CD4-positive, alpha-beta memory T cell (primary cell): ENCODE measurements around the gene MKNK1. TPM values are rescaled to one million over a fixed set of nuclear protein-coding genes. Genes with fewer than 3 reads are reported as not detected.

Experiments used
- CTCF ChIA-PET: fragments of 350-600 bp; sonication (Branson Sonifier 250); formaldehyde crosslinking; loops from one replicate; lab custom pipeline; 2021; ENCODE audit warnings: inconsistent platforms; ENCODE audit not compliant: partially characterized antibody; lab: Charles Lee
- POLR2A ChIA-PET: fragments of 350-600 bp; sonication (Branson Sonifier 250); formaldehyde crosslinking; loops from one replicate; lab custom pipeline; 2021; ENCODE audit not compliant: partially characterized antibody; lab: Charles Lee
- DNase-seq, 5 donors: peaks; one replicate each; pipeline versions ENCODE4 v3.0.0 to v3.0.0-alpha.2; 2020 to 2022; ENCODE audit warnings: mixed read lengths in 1 of 5
- H3K27ac ChIP-seq: one replicate; pipeline ENCODE4 v1.7.0; 2013; ENCODE audit warnings: low read depth, low read length
- H3K27me3 ChIP-seq: 2 replicates; pipeline ENCODE4 v1.7.0; 2013; ENCODE audit warnings: mild to moderate bottlenecking, low read length, moderate library complexity; ENCODE audit not compliant: insufficient read depth
- H3K36me3 ChIP-seq: 2 replicates; pipeline ENCODE4 v1.7.0; 2013; ENCODE audit warnings: mild to moderate bottlenecking, low read length, moderate library complexity; ENCODE audit not compliant: insufficient read depth
- H3K4me1 ChIP-seq: 2 replicates; pipeline ENCODE4 v1.7.0; 2013; ENCODE audit warnings: mild to moderate bottlenecking, low read length, moderate library complexity; ENCODE audit not compliant: insufficient read depth
- H3K4me3 ChIP-seq, 2 donors: one replicate each; pipeline ENCODE4 v1.7.0; 2013; ENCODE audit warnings: low read length in 2 of 2, mild to moderate bottlenecking in 1 of 2
- H3K9me3 ChIP-seq, 2 donors: one replicate each; pipeline ENCODE4 v1.7.0; 2013; ENCODE audit warnings: low read length in 2 of 2, control low read depth in 1 of 2; ENCODE audit not compliant: control insufficient read depth in 1 of 2
- H3K27ac Mint-ChIP-seq, 7 donors: one replicate each; pipeline ENCODE4 v1.8.0; 2020 to 2021; ENCODE audit warnings: mixed read lengths in 7 of 7, mild to moderate bottlenecking in 6 of 7, inconsistent platforms in 3 of 7, moderate library complexity in 3 of 7
- H3K27me3 Mint-ChIP-seq, 2 donors: one replicate each; pipeline ENCODE4 v1.8.0; 2020 to 2021; ENCODE audit warnings: mixed read lengths in 2 of 2
- H3K36me3 Mint-ChIP-seq, 2 donors: one replicate each; pipeline ENCODE4 v1.8.0; 2020 to 2021; ENCODE audit warnings: mixed read lengths in 2 of 2, inconsistent platforms in 1 of 2, mild to moderate bottlenecking in 1 of 2
- H3K4me1 Mint-ChIP-seq, 4 donors: one replicate each; pipeline ENCODE4 v1.8.0; 2020 to 2021; ENCODE audit warnings: mixed read lengths in 4 of 4, mild to moderate bottlenecking in 1 of 4
- H3K4me3 Mint-ChIP-seq, 8 donors: one replicate each; pipeline ENCODE4 v1.8.0; 2020 to 2021; ENCODE audit warnings: mixed read lengths in 8 of 8, mild to moderate bottlenecking in 7 of 8, moderate library complexity in 6 of 8, inconsistent platforms in 3 of 8
- H3K9me3 Mint-ChIP-seq, 8 donors: one replicate each; pipeline ENCODE4 v1.8.0; 2020 to 2021; ENCODE audit warnings: mixed read lengths in 8 of 8, mild to moderate bottlenecking in 5 of 8, inconsistent platforms in 3 of 8, moderate library complexity in 1 of 8
- intact Hi-C: fragments of 100-400 bp; cut with micrococcal nuclease; formaldehyde crosslinking; loops from one replicate; pipeline ENCODE4 v1.15.1; 2023
- polyA plus RNA-seq, 2 donors: library from polyadenylated mRNA; unstranded; fragments of 300-500 nt; fragmentation: Illumina TruSeq; gene quantifications; one replicate each; pipeline ENCODE4 v1.2.3, GENCODE V29; 2021
- total RNA-seq, 2 experiments: library from RNA; stranded (reverse); gene quantifications; one replicate each; pipeline ENCODE4 v1.2.3, GENCODE V29; 2021

MKNK1 gene
- total and polyA plus RNA-seq, 4 experiments from 2014 or later, result 29.3 to 54.9 (median 43.8) TPM

DNA sequence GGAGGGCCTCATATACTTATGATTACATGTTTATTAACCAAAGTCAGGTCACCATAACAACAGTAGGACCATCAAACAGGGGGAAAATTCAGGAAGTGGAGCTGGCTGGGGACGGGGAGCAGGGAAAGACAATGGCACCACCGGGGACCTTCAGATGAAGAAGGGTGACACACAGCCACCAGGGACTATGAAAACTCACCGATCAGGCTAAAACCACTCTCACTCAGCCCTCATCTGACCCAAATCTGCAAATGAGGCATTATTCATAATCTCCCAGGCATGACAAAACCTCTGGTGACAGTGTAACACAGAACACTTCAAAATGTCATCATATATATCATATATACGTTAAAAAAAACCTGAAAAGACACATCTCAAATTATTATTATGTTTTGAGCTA lies 11.2 kb downstream of the MKNK1 start:
- peaks cover 62 to 64% of the 10 kb centered on the region in 2 donors for H3K36me3 Mint-ChIP-seq
- POLR2A ChIA-PET, result interaction anchor here (1.3 kb wide), 1 partner anchor 11 kb away, joined by 4 read pairs; the partner anchor contains the start of gene MKNK1
- peak overlapping the region in 3 of 7 donors; percentile 12 to 87 (median 74) for H3K27ac Mint-ChIP-seq
- Histone ChIP-seq H3K9me3 (no peaks in the 10 kb centered on the region), H3K4me1 (peaks cover 21% of the 10 kb centered on the region), H3K27ac (no peak overlapping the region), H3K4me3 (no peak overlapping the region), H3K36me3 (peaks cover 36% of the 10 kb centered on the region), H3K27me3 (no peaks in the 10 kb centered on the region)
- H3K4me3 Mint-ChIP-seq, result no peak overlapping the region
- peaks cover 19 to 55% (median 38%) of the 10 kb centered on the region in 4 donors for H3K4me1 Mint-ChIP-seq
- intact Hi-C loops, result no loop called here
- no peak for DNase-seq
- no peaks in the 10 kb centered on the region for H3K9me3 Mint-ChIP-seq
- CTCF ChIA-PET, result no interaction called here
- no peaks in the 10 kb centered on the region for H3K27me3 Mint-ChIP-seq

DNA sequence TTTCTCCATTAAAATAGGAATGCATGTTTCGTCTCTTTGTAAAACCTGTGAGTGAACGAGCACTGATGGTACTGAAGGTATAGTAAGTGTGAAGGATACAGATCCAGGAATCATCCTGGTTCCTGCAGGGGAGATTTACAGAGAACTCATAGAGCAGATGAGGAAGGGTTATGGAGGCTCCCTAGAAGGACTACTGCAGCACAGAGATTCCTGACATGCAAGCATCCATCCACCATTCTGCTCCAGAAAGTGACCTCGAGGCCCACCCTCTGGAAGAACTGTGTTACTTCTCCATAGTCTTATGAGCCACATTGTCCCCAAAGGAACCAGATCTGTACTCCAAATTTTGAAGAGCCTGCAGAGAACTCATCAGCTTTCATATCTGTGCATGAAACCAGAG lies 14.5 kb downstream of the MKNK1 start:
- peaks cover 6 to 25% (median 18%) of the 10 kb centered on the region in 4 donors for H3K4me1 Mint-ChIP-seq
- peaks cover 6% of the 10 kb centered on the region for H3K4me1 ChIP-seq
- intact Hi-C loops, result no loop called here
- H3K27me3 ChIP-seq, result no peaks in the 10 kb centered on the region
- no peak overlapping the region for H3K4me3 ChIP-seq
- H3K36me3 Mint-ChIP-seq, result peaks cover 60 to 74% of the 10 kb centered on the region in 2 donors
- DNase-seq, result no peak
- no peaks in the 10 kb centered on the region for H3K9me3 ChIP-seq
- no peaks in the 10 kb centered on the region for H3K27me3 Mint-ChIP-seq
- no peak overlapping the region for H3K4me3 Mint-ChIP-seq
- peaks cover 36% of the 10 kb centered on the region for H3K36me3 ChIP-seq
- ChIA-PET POLR2A (interaction anchor here (1.6 to 2.0 kb wide), 2 partner anchors 10 to 14 kb away, joined by 4 to 9 read pairs; partner anchors contain the start of gene MKNK1), CTCF (interaction anchor here (2.2 kb wide), 1 partner anchor 14 kb away, joined by 12 read pairs; the partner anchor contains the start of gene MKNK1)
- no peaks in the 10 kb centered on the region for H3K9me3 Mint-ChIP-seq
- H3K27ac ChIP-seq, result no peak overlapping the region
- H3K27ac Mint-ChIP-seq, result peak overlapping the region in 1 of 7 donors; percentile 2

DNA sequence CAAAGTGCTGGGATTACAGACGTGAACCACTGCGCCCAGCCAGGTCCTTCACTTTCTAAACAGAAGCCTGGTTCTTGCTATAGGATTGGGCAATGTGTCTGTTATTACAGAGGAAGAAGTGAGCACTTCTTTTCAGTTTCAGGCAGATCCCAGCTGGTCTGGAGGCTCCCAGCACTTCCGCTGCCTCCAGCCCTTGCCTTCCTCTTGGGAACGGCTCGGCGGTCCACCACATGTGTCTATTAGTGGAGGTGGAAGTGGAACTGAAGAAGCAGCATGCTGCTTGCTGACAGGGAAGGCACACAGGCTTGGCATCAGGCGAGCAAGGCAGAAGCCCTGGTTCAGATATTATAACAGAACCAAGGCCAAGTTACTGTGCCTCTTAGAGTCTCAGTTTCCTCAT lies 17.0 kb downstream of the MKNK1 start:
- no peaks in the 10 kb centered on the region for H3K27me3 Mint-ChIP-seq
- H3K4me1 ChIP-seq, result peaks cover 15% of the 10 kb centered on the region
- ChIA-PET CTCF (no interaction called here), POLR2A (no interaction called here)
- peaks cover 12 to 28% (median 15%) of the 10 kb centered on the region in 4 donors for H3K4me1 Mint-ChIP-seq
- H3K27me3 ChIP-seq, result no peaks in the 10 kb centered on the region
- DNase-seq, result no peak
- no peak overlapping the region for H3K4me3 ChIP-seq
- no peaks in the 10 kb centered on the region for H3K9me3 ChIP-seq
- H3K36me3 Mint-ChIP-seq, result peaks cover 54 to 72% of the 10 kb centered on the region in 2 donors
- no peak overlapping the region for H3K27ac ChIP-seq
- intact Hi-C loops, result no loop called here
- no peak overlapping the region for H3K4me3 Mint-ChIP-seq
- peaks cover 34% of the 10 kb centered on the region for H3K36me3 ChIP-seq
- no peaks in the 10 kb centered on the region for H3K9me3 Mint-ChIP-seq
- H3K27ac Mint-ChIP-seq, result no peak overlapping the region

DNA sequence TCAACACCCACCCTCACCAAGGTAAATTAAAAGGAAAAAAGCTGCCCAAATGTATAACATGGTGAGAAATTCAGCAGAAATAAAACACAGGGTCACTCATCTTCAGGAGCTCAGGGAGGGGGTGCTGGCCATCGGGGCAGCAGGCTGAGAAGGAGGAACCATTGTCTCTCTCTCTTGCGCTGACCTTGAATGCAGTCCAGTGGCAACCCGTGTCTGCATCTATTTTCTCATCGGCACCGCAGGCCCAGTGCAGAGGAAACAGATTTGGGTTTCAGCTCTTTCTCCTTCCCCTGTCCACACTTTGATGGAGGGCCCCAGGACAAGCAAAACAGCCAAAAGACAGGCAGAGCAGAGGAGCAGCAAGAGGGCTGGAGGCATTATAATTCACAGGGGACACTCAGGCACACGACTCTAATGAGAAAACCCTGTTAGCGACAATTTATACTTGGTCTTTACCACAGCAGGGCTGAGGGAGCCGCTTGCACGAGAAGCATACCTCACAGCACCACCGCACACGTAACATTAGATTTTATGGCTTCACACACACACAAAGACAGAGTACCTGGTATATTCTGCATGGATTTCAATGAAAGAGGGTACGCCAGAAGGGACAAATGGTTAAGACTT lies 18.6 kb downstream of the MKNK1 start:
- Mint-ChIP-seq H3K36me3 (peaks cover 53 to 70% of the 10 kb centered on the region in 2 donors), H3K27me3 (no peaks in the 10 kb centered on the region), H3K9me3 (no peaks in the 10 kb centered on the region), H3K4me3 (no peak overlapping the region), H3K27ac (no peak overlapping the region), H3K4me1 (peaks cover 23 to 40% (median 28%) of the 10 kb centered on the region in 4 donors)
- H3K27ac ChIP-seq, result no peak overlapping the region
- intact Hi-C loops, result no loop called here
- H3K9me3 ChIP-seq, result no peaks in the 10 kb centered on the region
- CTCF ChIA-PET, result interaction anchor here (1.0 to 3.0 kb wide), 2 partner anchors 19 to 32 kb away, joined by 4 to 8 read pairs; partner anchors contain the start of gene MKNK1
- H3K4me1 ChIP-seq, result peaks cover 32% of the 10 kb centered on the region
- no peaks in the 10 kb centered on the region for H3K27me3 ChIP-seq
- POLR2A ChIA-PET, result no interaction called here
- H3K36me3 ChIP-seq, result peaks cover 19% of the 10 kb centered on the region
- no peak overlapping the region for H3K4me3 ChIP-seq
- no peak for DNase-seq

DNA sequence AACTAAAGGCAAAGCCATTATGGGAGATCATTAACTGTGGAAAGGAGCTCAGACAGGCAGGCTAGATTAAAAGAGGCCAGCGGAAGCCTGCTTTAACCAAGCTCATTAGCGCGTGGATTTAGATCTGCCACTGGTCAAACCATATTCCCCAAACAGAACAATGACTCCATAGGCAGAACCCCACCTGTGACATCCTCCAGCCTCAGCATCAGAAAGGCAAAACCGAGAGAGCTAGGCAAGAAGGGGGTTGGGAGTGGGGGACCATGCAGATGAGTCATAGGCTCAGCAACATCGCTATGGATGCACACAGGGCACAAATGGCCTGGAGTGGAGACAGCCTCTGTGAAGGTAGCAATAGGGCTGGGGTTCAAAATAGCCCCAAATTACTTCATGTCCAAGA lies 20.6 kb downstream of the MKNK1 start:
- Mint-ChIP-seq H3K27me3 (no peaks in the 10 kb centered on the region), H3K4me1 (peaks cover 17 to 40% (median 27%) of the 10 kb centered on the region in 4 donors), H3K36me3 (peaks cover 46 to 65% of the 10 kb centered on the region in 2 donors), H3K4me3 (no peak overlapping the region), H3K27ac (peak overlapping the region in 3 of 7 donors; percentile 15 to 80 (median 73)), H3K9me3 (no peaks in the 10 kb centered on the region)
- Histone ChIP-seq H3K4me3 (no peak overlapping the region), H3K36me3 (peaks cover 16% of the 10 kb centered on the region), H3K9me3 (no peaks in the 10 kb centered on the region), H3K4me1 (peaks cover 32% of the 10 kb centered on the region), H3K27ac (no peak overlapping the region), H3K27me3 (no peaks in the 10 kb centered on the region)
- ChIA-PET CTCF (interaction anchor here (3.0 kb wide), 1 partner anchor 21 kb away, joined by 8 read pairs; the partner anchor contains the start of gene MKNK1), POLR2A (no interaction called here)
- DNase-seq, result no peak
- intact Hi-C loops, result no loop called here

DNA sequence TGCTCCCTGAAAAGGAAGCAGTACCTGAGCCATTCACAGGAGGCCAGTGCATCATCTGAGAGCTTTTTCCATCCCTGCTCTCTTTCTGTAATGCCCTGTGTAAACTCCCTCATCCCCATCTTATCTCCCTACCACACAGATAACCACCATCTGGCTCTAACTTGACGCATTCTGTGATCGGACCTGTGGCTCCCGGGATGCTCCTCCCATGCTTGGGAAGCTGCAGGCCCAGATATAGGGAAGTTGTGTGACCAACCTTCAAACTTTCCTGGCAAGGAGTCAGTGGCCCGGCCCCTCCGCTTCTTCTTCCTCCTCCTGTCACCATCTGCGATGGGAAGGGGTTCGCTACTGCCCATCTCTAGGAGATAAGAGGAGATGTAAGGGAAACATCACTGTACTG lies 21.1 kb downstream of the MKNK1 start:
- no peak for DNase-seq
- Histone ChIP-seq H3K9me3 (no peaks in the 10 kb centered on the region), H3K4me3 (no peak overlapping the region), H3K36me3 (peaks cover 16% of the 10 kb centered on the region), H3K27me3 (no peaks in the 10 kb centered on the region), H3K4me1 (peaks cover 32% of the 10 kb centered on the region), H3K27ac (no peak overlapping the region)
- ChIA-PET POLR2A (interaction anchor here (0.5 to 1.6 kb wide), 2 partner anchors 19 to 22 kb away, joined by 3 to 4 read pairs; no protein-coding TSS in a partner anchor), CTCF (interaction anchor here (3.0 kb wide), 1 partner anchor 22 kb away, joined by 8 read pairs; the partner anchor contains the start of gene MKNK1)
- Mint-ChIP-seq H3K9me3 (no peaks in the 10 kb centered on the region), H3K36me3 (peaks cover 50 to 68% of the 10 kb centered on the region in 2 donors), H3K4me3 (peak overlapping the region in 1 of 8 donors; percentile 34), H3K27me3 (no peaks in the 10 kb centered on the region), H3K4me1 (peaks cover 17 to 40% (median 27%) of the 10 kb centered on the region in 4 donors), H3K27ac (peak overlapping the region in 5 of 7 donors; percentile 47 to 94 (median 73))
- intact Hi-C loops, result no loop called here
